ENCODE measurements around the gene CHSY3.

GRCh38 chr5:129971714-129972113, 67.4 kb downstream of the CHSY3 start:
- TF ChIP-seq CTCF (IDR thresholded peaks at IDR 0.05 in 4 of 5, conservative IDR thresholded peaks at IDR 0.05 in 1 of 5) (no peak), POLR2A (IDR thresholded peaks at IDR 0.05) (no peak)

Measured in gastrocnemius medialis (tissue), 4 donors.